MM.1S (cell line): ENCODE data around the gene UBASH3A.

Source experiments
- DNase-seq: peaks from one replicate; pipeline ENCODE4 v3.0.0-alpha.2; 2015
- H2AFZ ChIP-seq: fragments of 300-600 bp; sonication (generic); 2 replicates; pipeline ENCODE4 v1.6.0; 2016; ENCODE audit warnings: antibody characterized with exemption, low read length
- H3F3A ChIP-seq: fragments of 300-600 bp; sonication (generic); 2 replicates; pipeline ENCODE4 v1.6.1; 2016; ENCODE audit warnings: mild to moderate bottlenecking, antibody characterized with exemption, low read length, moderate library complexity, mixed read lengths; ENCODE audit not compliant: insufficient read depth
- H3K27ac ChIP-seq: fragments of 300-600 bp; sonication (generic); 2 replicates; pipeline ENCODE4 v1.5.1; 2016; ENCODE audit warnings: mild to moderate bottlenecking, low read length
- H3K27me3 ChIP-seq: fragments of 300-600 bp; sonication (generic); replicated peaks from 2 replicates; pipeline ENCODE4 v1.6.0; 2016; ENCODE audit warnings: low read length; ENCODE audit not compliant: insufficient read depth
- H3K36me3 ChIP-seq: fragments of 300-600 bp; sonication (generic); replicated peaks from 2 replicates; pipeline ENCODE4 v1.6.1; 2016; ENCODE audit warnings: mild to moderate bottlenecking, low read length, mixed read lengths; ENCODE audit not compliant: insufficient read depth
- H3K4me1 ChIP-seq: fragments of 300-600 bp; sonication (generic); 2 replicates; pipeline ENCODE4 v1.6.1; 2016; ENCODE audit warnings: low read length, mixed read lengths
- H3K4me2 ChIP-seq: fragments of 300-600 bp; sonication (generic); 2 replicates; pipeline ENCODE4 v1.6.0; 2016; ENCODE audit warnings: low read depth, low read length
- H3K4me3 ChIP-seq: fragments of 300-600 bp; sonication (generic); 2 replicates; pipeline ENCODE4 v1.5.1; 2016; ENCODE audit warnings: low read length, mixed read lengths
- H3K79me2 ChIP-seq: fragments of 300-600 bp; sonication (generic); 2 replicates; pipeline ENCODE4 v1.6.1; 2016; ENCODE audit warnings: mixed run types, low read length, mixed read lengths
- H3K9ac ChIP-seq: fragments of 300-600 bp; sonication (generic); 2 replicates; pipeline ENCODE4 v1.6.1; 2016; ENCODE audit warnings: low read length, mixed read lengths
- H3K9me2 ChIP-seq: fragments of 300-600 bp; sonication (generic); replicated peaks from 2 replicates; pipeline ENCODE4 v1.6.1; 2016; ENCODE audit warnings: mild to moderate bottlenecking, low read length, mixed read lengths; ENCODE audit not compliant: insufficient read depth
- H3K9me3 ChIP-seq: fragments of 300-600 bp; sonication (generic); replicated peaks from 2 replicates; pipeline ENCODE4 v1.6.1; 2016; ENCODE audit warnings: mild to moderate bottlenecking, low read length, mixed read lengths; ENCODE audit not compliant: insufficient read depth
- H4K20me1 ChIP-seq: fragments of 300-600 bp; sonication (generic); 2 replicates; pipeline ENCODE4 v1.6.1; 2016; ENCODE audit warnings: mild to moderate bottlenecking, low read length, moderate library complexity, mixed read lengths; ENCODE audit not compliant: insufficient read depth
- CTCF ChIP-seq: fragments of 300-600 bp; sonication (generic); IDR thresholded peaks from 2 replicates; pipeline ENCODE4 v1.5.1; 2016; ENCODE audit warnings: antibody characterized with exemption, low read length, mixed read lengths
- EZH2 ChIP-seq: fragments of 300-600 bp; sonication (generic); optimal IDR thresholded peaks from 2 replicates; pipeline ENCODE3; 2017; ENCODE audit warnings: low read depth, mild to moderate bottlenecking, antibody characterized with exemption, low read length, mixed read lengths
- EZH2phosphoT487 ChIP-seq: fragments of 300-600 bp; sonication (generic); IDR thresholded peaks from 2 replicates; pipeline ENCODE4 v1.6.1; 2018; ENCODE audit warnings: antibody characterized with exemption, low read length

UBASH3A gene

GRCh38 chr21:42443876-42444744 lies 40.4 kb downstream of the UBASH3A start:
- Histone ChIP-seq H3K9me2 (no peaks in the 10 kb centered on the region), H3K9me3 (no peaks in the 10 kb centered on the region), H3K27ac (no peak overlapping the region), H4K20me1 (no peaks in the 10 kb centered on the region), H3K4me3 (no peak overlapping the region), H3K79me2 (no peaks in the 10 kb centered on the region), H3K4me2 (no peak overlapping the region), H2AFZ (no peak overlapping the region), H3F3A (no peaks in the 10 kb centered on the region), H3K9ac (no peak overlapping the region), H3K27me3 (peaks cover 99% of the 10 kb centered on the region), H3K4me1 (no peaks in the 10 kb centered on the region), H3K36me3 (no peaks in the 10 kb centered on the region)
- TF ChIP-seq EZH2phosphoT487 (no peak), EZH2 (no peak), CTCF (no peak)
- DNase-seq = no peak

DNA sequence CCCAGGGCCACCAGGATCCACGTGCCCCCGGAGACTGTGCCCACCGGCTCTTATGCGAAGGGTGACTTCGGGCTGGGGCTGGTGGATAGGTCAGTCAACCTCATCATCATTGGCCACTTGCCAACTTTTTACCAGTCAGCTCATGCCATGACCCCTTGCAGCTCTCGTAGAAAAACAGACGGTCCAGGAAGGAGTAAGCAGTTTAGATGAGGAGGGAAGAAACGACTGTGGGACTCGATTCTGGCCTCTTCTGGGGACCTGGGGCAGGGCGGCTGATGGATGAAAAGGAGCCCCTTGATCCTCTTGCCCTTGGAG lies 41.0 kb downstream of the UBASH3A start:
- Histone ChIP-seq H3K4me1 (no peaks in the 10 kb centered on the region), H3K79me2 (no peaks in the 10 kb centered on the region), H4K20me1 (no peaks in the 10 kb centered on the region), H3K27me3 (peaks cover 99% of the 10 kb centered on the region), H3K9ac (no peak overlapping the region), H3F3A (no peaks in the 10 kb centered on the region), H3K36me3 (no peaks in the 10 kb centered on the region), H2AFZ (no peak overlapping the region), H3K9me3 (no peaks in the 10 kb centered on the region), H3K27ac (no peak overlapping the region), H3K4me3 (no peak overlapping the region), H3K4me2 (no peak overlapping the region), H3K9me2 (no peaks in the 10 kb centered on the region)
- no peak for DNase-seq
- TF ChIP-seq CTCF = no peak
- TF ChIP-seq EZH2 = no peak
- TF ChIP-seq EZH2phosphoT487 = no peak

DNA sequence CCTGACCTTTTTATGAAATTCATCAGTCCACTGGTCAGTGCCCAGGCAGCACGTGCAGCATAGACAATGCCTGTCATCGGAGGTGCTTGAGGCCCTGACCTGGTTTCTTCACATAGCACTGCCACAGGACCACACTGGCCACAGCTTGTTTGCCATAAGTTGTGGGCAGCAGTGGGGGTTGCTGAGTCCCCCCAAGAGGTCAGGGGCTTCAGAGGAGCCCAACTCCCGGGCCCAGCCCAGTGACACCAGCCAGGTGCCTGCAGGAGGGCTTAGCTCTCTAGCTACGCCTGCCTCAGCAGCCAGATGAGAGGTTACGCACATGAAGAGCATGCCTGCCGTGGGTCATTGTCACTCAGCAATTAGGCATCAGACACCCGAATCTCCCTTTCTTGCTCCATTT lies 41.6 kb downstream of the UBASH3A start:
- Histone ChIP-seq H3K4me3 (no peak overlapping the region), H3K4me1 (no peaks in the 10 kb centered on the region), H4K20me1 (no peaks in the 10 kb centered on the region), H3K79me2 (no peaks in the 10 kb centered on the region), H3K9ac (no peak overlapping the region), H3K36me3 (no peaks in the 10 kb centered on the region), H3K4me2 (no peak overlapping the region), H3K9me3 (no peaks in the 10 kb centered on the region), H2AFZ (no peak overlapping the region), H3K9me2 (no peaks in the 10 kb centered on the region), H3K27me3 (peaks cover 95% of the 10 kb centered on the region), H3K27ac (no peak overlapping the region), H3F3A (no peaks in the 10 kb centered on the region)
- TF ChIP-seq CTCF (no peak), EZH2phosphoT487 (no peak)
- DNase-seq = no peak
